Mammary epithelial cell (primary cell): ENCODE data around the gene KLHDC8A.

ENCODE experiments used
- EZH2 ChIP-seq: IDR thresholded peaks from 2 replicates; pipeline ENCODE4 v1.6.1; 2012; ENCODE audit warnings: low read length, inconsistent platforms, borderline replicate concordance
- TF ChIP-seq, protein P1 (sequence below), 2 donors: IDR thresholded peaks in 1 of 2; conservative IDR thresholded peaks in 1 of 2; 2 replicates each; pipeline ENCODE4 v1.5.1; 2011 to 2012; ENCODE audit warnings: inconsistent platforms in 2 of 2, low read length in 2 of 2, mild to moderate bottlenecking in 2 of 2, control low read depth in 1 of 2, low read depth in 1 of 2; ENCODE audit not compliant: insufficient read depth in 1 of 2; ENCODE audit errors: extremely low read depth in 1 of 2

DNA sequence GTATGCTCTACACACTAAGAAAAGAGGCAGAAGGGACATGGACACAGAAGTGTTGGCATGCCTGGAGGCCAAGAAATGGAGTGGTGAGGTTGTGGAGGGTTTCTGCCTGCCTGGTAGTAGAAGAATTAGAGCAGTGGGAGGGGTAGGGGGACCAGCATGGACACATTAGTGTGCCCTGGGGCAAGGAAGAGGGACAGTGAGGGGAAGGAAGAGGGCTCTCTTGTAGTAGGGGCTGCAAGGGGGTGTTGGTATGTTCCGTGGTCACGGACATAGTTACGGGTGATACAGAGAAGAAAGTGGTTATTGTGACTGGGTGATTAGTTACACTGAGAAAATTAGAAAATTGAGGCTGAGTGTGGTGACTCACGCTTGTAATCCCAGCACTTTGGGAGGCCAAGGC is 41.9 kb upstream of the KLHDC8A start:
- TF ChIP-seq, protein P1, sequence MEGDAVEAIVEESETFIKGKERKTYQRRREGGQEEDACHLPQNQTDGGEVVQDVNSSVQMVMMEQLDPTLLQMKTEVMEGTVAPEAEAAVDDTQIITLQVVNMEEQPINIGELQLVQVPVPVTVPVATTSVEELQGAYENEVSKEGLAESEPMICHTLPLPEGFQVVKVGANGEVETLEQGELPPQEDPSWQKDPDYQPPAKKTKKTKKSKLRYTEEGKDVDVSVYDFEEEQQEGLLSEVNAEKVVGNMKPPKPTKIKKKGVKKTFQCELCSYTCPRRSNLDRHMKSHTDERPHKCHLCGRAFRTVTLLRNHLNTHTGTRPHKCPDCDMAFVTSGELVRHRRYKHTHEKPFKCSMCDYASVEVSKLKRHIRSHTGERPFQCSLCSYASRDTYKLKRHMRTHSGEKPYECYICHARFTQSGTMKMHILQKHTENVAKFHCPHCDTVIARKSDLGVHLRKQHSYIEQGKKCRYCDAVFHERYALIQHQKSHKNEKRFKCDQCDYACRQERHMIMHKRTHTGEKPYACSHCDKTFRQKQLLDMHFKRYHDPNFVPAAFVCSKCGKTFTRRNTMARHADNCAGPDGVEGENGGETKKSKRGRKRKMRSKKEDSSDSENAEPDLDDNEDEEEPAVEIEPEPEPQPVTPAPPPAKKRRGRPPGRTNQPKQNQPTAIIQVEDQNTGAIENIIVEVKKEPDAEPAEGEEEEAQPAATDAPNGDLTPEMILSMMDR (conservative IDR thresholded peaks at IDR 0.05 in 1 of 2, IDR thresholded peaks at IDR 0.05 in 1 of 2; ENCODE audit: extremely low read depth in 1 of 2, insufficient read depth in 1 of 2, low read depth in 1 of 2, low read length in 2 of 2), result no peak
- TF ChIP-seq EZH2, result no peak
